ENCODE data around the gene ZP2. TPM values are rescaled to one million over a fixed set of nuclear protein-coding genes. Genes with fewer than 3 reads are reported as not detected.
"Not testable (repeated sequence)": the region's sequence is repeated elsewhere in the genome, so short reads cannot be mapped to it uniquely, and the experiment has no call there.

ZP2 gene
- total RNA-seq, 2 experiments from 2014 or later, result not detected

GRCh38 chr16:21195330-21195729, 16.0 kb downstream of the ZP2 start:
- peaks cover 22% of the 10 kb centered on the region for H3K27me3 Mint-ChIP-seq
- H3K27ac Mint-ChIP-seq, H3K9me3 Mint-ChIP-seq, H3K4me3 Mint-ChIP-seq, H3K4me1 Mint-ChIP-seq, H3K36me3 Mint-ChIP-seq, DNase-seq: not testable (repeated sequence)

- DNase-seq, result no peak
- no peak overlapping the region for H3K4me3 Mint-ChIP-seq
- H3K36me3 Mint-ChIP-seq, result no peaks in the 10 kb centered on the region
- peaks cover 5% of the 10 kb centered on the region for H3K4me1 Mint-ChIP-seq
- H3K27ac Mint-ChIP-seq, result no peak overlapping the region
- H3K27me3 Mint-ChIP-seq, result peaks cover 26% of the 10 kb centered on the region
- H3K9me3 Mint-ChIP-seq, result peaks cover 2% of the 10 kb centered on the region
These were observed 16.5 kb downstream of the ZP2 start for GRCh38 chr16:21194771-21195301.

- Mint-ChIP-seq H3K27ac (no peak overlapping the region), H3K27me3 (peaks cover 22% of the 10 kb centered on the region), H3K4me1 (peaks cover 8% of the 10 kb centered on the region), H3K36me3 (no peaks in the 10 kb centered on the region), H3K9me3 (peaks cover 2% of the 10 kb centered on the region), H3K4me3 (no peak overlapping the region)
- DNase-seq, result no peak
These were observed 18.4 kb downstream of the ZP2 start for GRCh38 chr16:21192991-21193390.

- H3K4me3 Mint-ChIP-seq, result no peak overlapping the region
- peaks cover 8% of the 10 kb centered on the region for H3K4me1 Mint-ChIP-seq
- H3K27me3 Mint-ChIP-seq, result peaks cover 22% of the 10 kb centered on the region
- DNase-seq, result no peak
- H3K9me3 Mint-ChIP-seq, result peaks cover 2% of the 10 kb centered on the region
- H3K27ac Mint-ChIP-seq, result no peak overlapping the region
- H3K36me3 Mint-ChIP-seq, result no peaks in the 10 kb centered on the region
These were observed 20.8 kb downstream of the ZP2 start for GRCh38 chr16:21190599-21190998.

GRCh38 chr16:21190013-21190412, 21.4 kb downstream of the ZP2 start:
- H3K27me3 Mint-ChIP-seq, result peaks cover 22% of the 10 kb centered on the region
- peaks cover 4% of the 10 kb centered on the region for H3K36me3 Mint-ChIP-seq
- DNase-seq, result no peak
- peaks cover 3% of the 10 kb centered on the region for H3K9me3 Mint-ChIP-seq
- no peak overlapping the region for H3K27ac Mint-ChIP-seq
- H3K4me1 Mint-ChIP-seq, result peaks cover 8% of the 10 kb centered on the region
- H3K4me3 Mint-ChIP-seq, result no peak overlapping the region

- peaks cover 6% of the 10 kb centered on the region for H3K4me1 Mint-ChIP-seq
- H3K9me3 Mint-ChIP-seq, result peaks cover 8% of the 10 kb centered on the region
- H3K27me3 Mint-ChIP-seq, result peaks cover 20% of the 10 kb centered on the region
- H3K4me3 Mint-ChIP-seq, result no peak overlapping the region
- H3K36me3 Mint-ChIP-seq, result peaks cover 10% of the 10 kb centered on the region
- no peak for DNase-seq
- no peak overlapping the region for H3K27ac Mint-ChIP-seq
These were observed 22.1 kb downstream of the ZP2 start for GRCh38 chr16:21189311-21189710.

- Mint-ChIP-seq H3K27me3 (peaks cover 15% of the 10 kb centered on the region), H3K36me3 (peaks cover 22% of the 10 kb centered on the region), H3K4me3 (no peak overlapping the region), H3K4me1 (peaks cover 6% of the 10 kb centered on the region), H3K27ac (no peak overlapping the region), H3K9me3 (peaks cover 16% of the 10 kb centered on the region)
- DNase-seq, result no peak
These were observed 25.1 kb downstream of the ZP2 start for GRCh38 chr16:21186326-21186691.

- Mint-ChIP-seq H3K36me3 (peaks cover 27% of the 10 kb centered on the region), H3K27ac (no peak overlapping the region), H3K9me3 (peaks cover 16% of the 10 kb centered on the region), H3K27me3 (peaks cover 15% of the 10 kb centered on the region), H3K4me1 (peaks cover 6% of the 10 kb centered on the region), H3K4me3 (no peak overlapping the region)
- DNase-seq, result no peak
These were observed 25.6 kb downstream of the ZP2 start for GRCh38 chr16:21185659-21186325.

- peak; percentile 9 for DNase-seq
- peaks cover 8% of the 10 kb centered on the region for H3K27me3 Mint-ChIP-seq
- H3K4me1 Mint-ChIP-seq, result peaks cover 6% of the 10 kb centered on the region
- peaks cover 14% of the 10 kb centered on the region for H3K9me3 Mint-ChIP-seq
- peaks cover 30% of the 10 kb centered on the region for H3K36me3 Mint-ChIP-seq
- no peak overlapping the region for H3K4me3 Mint-ChIP-seq
- H3K27ac Mint-ChIP-seq, result peak overlapping the region; percentile 40
These were observed 26.5 kb downstream of the ZP2 start for GRCh38 chr16:21184834-21185233.

GRCh38 chr16:21183995-21184394, 27.4 kb downstream of the ZP2 start:
- no peak for DNase-seq

GRCh38 chr16:21179983-21180365, 31.4 kb downstream of the ZP2 start:
- H3K27ac Mint-ChIP-seq, result no peak overlapping the region
- H3K9me3 Mint-ChIP-seq, result peaks cover 16% of the 10 kb centered on the region
- DNase-seq, result no peak
- H3K27me3 Mint-ChIP-seq, result no peaks in the 10 kb centered on the region
- peaks cover 2% of the 10 kb centered on the region for H3K4me1 Mint-ChIP-seq
- no peak overlapping the region for H3K4me3 Mint-ChIP-seq
- peaks cover 45% of the 10 kb centered on the region for H3K36me3 Mint-ChIP-seq

More at GRCh38 chr16:21183995-21184394, 27.4 kb downstream of the ZP2 start:
- no peak overlapping the region for H3K27ac Mint-ChIP-seq
- peaks cover 14% of the 10 kb centered on the region for H3K9me3 Mint-ChIP-seq
- H3K4me3 Mint-ChIP-seq, result no peak overlapping the region
- H3K4me1 Mint-ChIP-seq, result peaks cover 6% of the 10 kb centered on the region
- peaks cover 4% of the 10 kb centered on the region for H3K27me3 Mint-ChIP-seq
- peaks cover 37% of the 10 kb centered on the region for H3K36me3 Mint-ChIP-seq

- H3K4me3 Mint-ChIP-seq, result no peak overlapping the region
- no peaks in the 10 kb centered on the region for H3K27me3 Mint-ChIP-seq
- H3K27ac Mint-ChIP-seq, result no peak overlapping the region
- DNase-seq, result no peak
- no peaks in the 10 kb centered on the region for H3K4me1 Mint-ChIP-seq
- H3K36me3 Mint-ChIP-seq, result peaks cover 41% of the 10 kb centered on the region
- peaks cover 11% of the 10 kb centered on the region for H3K9me3 Mint-ChIP-seq
These were observed 32.0 kb downstream of the ZP2 start for GRCh38 chr16:21179126-21179982.

GRCh38 chr16:21175397-21175796, 36.0 kb downstream of the ZP2 start:
- Mint-ChIP-seq H3K4me3 (no peak overlapping the region), H3K27ac (no peak overlapping the region), H3K36me3 (peaks cover 26% of the 10 kb centered on the region), H3K4me1 (no peaks in the 10 kb centered on the region), H3K9me3 (peaks cover 3% of the 10 kb centered on the region), H3K27me3 (no peaks in the 10 kb centered on the region)
- no peak for DNase-seq

GRCh38 chr16:21172650-21173049, 38.7 kb downstream of the ZP2 start:
- Mint-ChIP-seq H3K36me3 (peaks cover 9% of the 10 kb centered on the region), H3K4me1 (no peaks in the 10 kb centered on the region), H3K9me3 (no peaks in the 10 kb centered on the region), H3K4me3 (no peak overlapping the region), H3K27ac (no peak overlapping the region), H3K27me3 (no peaks in the 10 kb centered on the region)
- no peak for DNase-seq

- H3K4me3 Mint-ChIP-seq, H3K36me3 Mint-ChIP-seq, H3K27ac Mint-ChIP-seq, H3K27me3 Mint-ChIP-seq, H3K9me3 Mint-ChIP-seq, H3K4me1 Mint-ChIP-seq, DNase-seq: not testable (repeated sequence)
These were observed 41.3 kb downstream of the ZP2 start for GRCh38 chr16:21170116-21170515.

Measured in activated naive CD8-positive, alpha-beta T cell treated with anti-CD3 and anti-CD28 coated beads for 36 hours (primary cell).